Nephron (organoid): ENCODE results near the gene AP3B1.
A peak's percentile ranks its signal among the peaks of the same experiment; 100 is the strongest.

ENCODE experiments used
- H3K27ac Mint-ChIP-seq, 3 experiments: 2 replicates each; pipeline ENCODE4 v1.8.0; 2020; ENCODE audit warnings: mixed read lengths in 3 of 3, mild to moderate bottlenecking in 2 of 3, moderate library complexity in 1 of 3
- H3K27me3 Mint-ChIP-seq: 2 replicates; pipeline ENCODE4 v1.8.0; 2021; ENCODE audit warnings: low read depth, mild to moderate bottlenecking, moderate library complexity, mixed read lengths
- H3K36me3 Mint-ChIP-seq: 2 replicates; pipeline ENCODE4 v1.8.0; 2020; ENCODE audit warnings: low read depth, mixed read lengths
- H3K4me1 Mint-ChIP-seq: 2 replicates; pipeline ENCODE4 v1.8.0; 2020; ENCODE audit warnings: mixed read lengths
- H3K4me3 Mint-ChIP-seq, 3 experiments: 2 replicates each; pipeline ENCODE4 v1.8.0; 2020; ENCODE audit warnings: mild to moderate bottlenecking in 3 of 3, mixed read lengths in 3 of 3, moderate library complexity in 2 of 3
- H3K9me3 Mint-ChIP-seq: 2 replicates; pipeline ENCODE4 v1.8.0; 2020; ENCODE audit warnings: mixed read lengths
- CTCF ChIP-seq, 3 experiments: fragments of 200-600 bp; sonication (generic); IDR thresholded peaks; one replicate each; pipeline ENCODE4 v1.5.0; 2021; ENCODE audit warnings: antibody characterized with exemption in 3 of 3; ENCODE audit not compliant: unreplicated experiment in 3 of 3

The AP3B1 gene

GRCh38 chr5:78277715-78278114 lies 16.8 kb downstream of the AP3B1 start:
- Mint-ChIP-seq H3K9me3 (no peaks in the 10 kb centered on the region), H3K27ac (peak overlapping the region in 2 of 3 experiments; percentile 10 to 17), H3K4me3 (no peak overlapping the region), H3K36me3 (peaks cover 8% of the 10 kb centered on the region), H3K27me3 (no peaks in the 10 kb centered on the region), H3K4me1 (peaks cover 16% of the 10 kb centered on the region)
- TF ChIP-seq CTCF (IDR thresholded peaks at IDR 0.05; ENCODE audit: unreplicated experiment in 3 of 3): no peak

- Mint-ChIP-seq H3K4me1 (peaks cover 28% of the 10 kb centered on the region), H3K4me3 (no peak overlapping the region), H3K9me3 (no peaks in the 10 kb centered on the region), H3K27me3 (no peaks in the 10 kb centered on the region), H3K36me3 (peaks cover 8% of the 10 kb centered on the region), H3K27ac (no peak overlapping the region)
- TF ChIP-seq CTCF (IDR thresholded peaks at IDR 0.05; ENCODE audit: unreplicated experiment in 3 of 3): no peak
Measured at GRCh38 chr5:78275998-78276543, 18.4 kb downstream of the AP3B1 start.

- Mint-ChIP-seq H3K36me3 (peaks cover 8% of the 10 kb centered on the region), H3K27me3 (no peaks in the 10 kb centered on the region), H3K4me3 (no peak overlapping the region), H3K27ac (no peak overlapping the region), H3K4me1 (peaks cover 28% of the 10 kb centered on the region), H3K9me3 (no peaks in the 10 kb centered on the region)
- no peak for TF ChIP-seq CTCF (IDR thresholded peaks at IDR 0.05; ENCODE audit: unreplicated experiment in 3 of 3)
Measured at GRCh38 chr5:78274540-78275197, 19.8 kb downstream of the AP3B1 start.

DNA sequence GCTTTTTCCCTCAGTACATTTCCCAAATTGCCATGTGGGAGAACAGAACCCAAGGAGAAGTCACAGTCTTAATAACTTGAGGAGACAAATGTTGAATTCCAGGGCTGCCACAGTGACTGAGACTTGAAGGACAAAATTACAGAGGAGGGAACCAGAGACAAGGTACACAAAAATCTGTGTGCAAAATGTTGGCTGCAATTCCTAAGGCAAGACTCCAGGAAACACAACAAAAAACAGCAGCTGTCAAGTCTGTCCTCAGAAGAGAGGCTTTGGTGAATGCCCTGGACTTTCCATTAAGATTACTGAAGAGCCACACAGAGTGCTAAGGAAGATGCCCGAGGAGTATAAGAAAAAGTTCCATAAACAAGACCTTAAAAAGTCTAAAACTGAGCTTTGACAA lies 21.1 kb downstream of the AP3B1 start:
- Mint-ChIP-seq H3K36me3 (peaks cover 8% of the 10 kb centered on the region), H3K4me3 (no peak overlapping the region), H3K4me1 (peaks cover 28% of the 10 kb centered on the region), H3K27me3 (no peaks in the 10 kb centered on the region), H3K27ac (no peak overlapping the region), H3K9me3 (no peaks in the 10 kb centered on the region)
- TF ChIP-seq CTCF (IDR thresholded peaks at IDR 0.05; ENCODE audit: unreplicated experiment in 3 of 3): no peak

DNA sequence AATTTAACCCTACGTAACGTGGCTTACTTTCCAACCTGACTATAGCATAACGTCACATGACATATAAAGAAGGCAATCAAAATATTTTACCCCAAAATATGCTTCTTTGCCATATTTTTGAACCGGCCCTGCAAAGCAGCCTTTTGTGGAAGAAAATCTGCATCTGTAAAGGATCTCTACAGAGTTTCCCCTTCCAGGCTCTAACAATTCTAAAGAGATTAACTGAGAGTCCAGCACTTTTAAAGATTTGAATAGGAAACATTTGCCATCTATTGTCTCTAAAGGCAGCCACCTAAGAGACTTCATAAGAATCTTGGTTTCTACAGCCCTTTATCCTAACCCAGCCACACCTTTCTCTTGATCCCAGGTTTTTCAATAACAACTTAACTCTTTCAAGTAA lies 22.7 kb downstream of the AP3B1 start:
- no peaks in the 10 kb centered on the region for H3K27me3 Mint-ChIP-seq
- no peak overlapping the region for H3K4me3 Mint-ChIP-seq
- TF ChIP-seq CTCF (IDR thresholded peaks at IDR 0.05; ENCODE audit: unreplicated experiment in 3 of 3): no peak
- H3K27ac Mint-ChIP-seq: no peak overlapping the region
- H3K36me3 Mint-ChIP-seq: peaks cover 8% of the 10 kb centered on the region
- peaks cover 28% of the 10 kb centered on the region for H3K4me1 Mint-ChIP-seq
- no peaks in the 10 kb centered on the region for H3K9me3 Mint-ChIP-seq
